GM19025 (cell line): ENCODE results near the gene MYMX.

Experiments used
- ATAC-seq: cut with Tn5 transposase; IDR thresholded peaks from one replicate; pipeline ENCODE4 v1.9.1; 2021; ENCODE audit warnings: mild to moderate bottlenecking, low read depth, moderate library complexity; ENCODE audit not compliant: unreplicated experiment

The MYMX gene

DNA sequence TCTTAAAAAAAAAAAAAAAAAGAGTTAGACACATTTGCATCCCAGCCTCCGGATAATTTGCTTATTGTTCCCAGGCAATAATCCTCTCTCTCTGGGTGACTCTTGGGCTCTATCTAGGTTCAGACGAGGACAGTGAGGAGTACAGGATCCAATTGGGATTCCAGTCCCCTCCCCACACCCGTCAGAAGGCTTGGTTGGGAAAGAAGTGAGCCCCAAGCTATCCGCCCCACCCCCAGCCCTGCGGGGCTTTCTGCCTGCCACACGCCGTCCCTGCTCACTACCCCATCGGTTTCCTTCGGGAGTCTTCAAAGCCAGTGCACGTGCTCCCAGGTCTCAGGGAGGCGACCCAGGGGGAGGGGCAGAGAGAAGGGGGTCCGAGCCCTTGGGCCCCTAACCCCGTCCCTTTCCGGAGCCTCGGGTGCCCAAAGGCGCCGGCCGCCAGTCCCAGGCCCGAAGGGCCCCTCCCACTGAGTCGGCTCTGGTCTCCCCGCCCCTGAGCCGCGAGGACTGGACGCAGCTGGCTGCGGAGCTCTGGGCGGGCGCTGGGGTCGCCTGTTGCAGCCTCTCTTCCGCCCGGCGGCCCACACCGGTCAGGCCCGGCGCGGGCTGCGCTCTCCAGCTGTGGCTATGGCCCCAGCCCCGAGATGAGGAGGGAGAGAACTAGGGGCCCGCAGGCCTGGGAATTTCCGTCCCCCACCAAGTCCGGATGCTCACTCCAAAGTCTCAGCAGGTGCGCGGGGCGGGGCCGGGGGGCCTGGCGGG lies 2.5 kb downstream of the MYMX start:
- peak; percentile 61 for ATAC-seq

DNA sequence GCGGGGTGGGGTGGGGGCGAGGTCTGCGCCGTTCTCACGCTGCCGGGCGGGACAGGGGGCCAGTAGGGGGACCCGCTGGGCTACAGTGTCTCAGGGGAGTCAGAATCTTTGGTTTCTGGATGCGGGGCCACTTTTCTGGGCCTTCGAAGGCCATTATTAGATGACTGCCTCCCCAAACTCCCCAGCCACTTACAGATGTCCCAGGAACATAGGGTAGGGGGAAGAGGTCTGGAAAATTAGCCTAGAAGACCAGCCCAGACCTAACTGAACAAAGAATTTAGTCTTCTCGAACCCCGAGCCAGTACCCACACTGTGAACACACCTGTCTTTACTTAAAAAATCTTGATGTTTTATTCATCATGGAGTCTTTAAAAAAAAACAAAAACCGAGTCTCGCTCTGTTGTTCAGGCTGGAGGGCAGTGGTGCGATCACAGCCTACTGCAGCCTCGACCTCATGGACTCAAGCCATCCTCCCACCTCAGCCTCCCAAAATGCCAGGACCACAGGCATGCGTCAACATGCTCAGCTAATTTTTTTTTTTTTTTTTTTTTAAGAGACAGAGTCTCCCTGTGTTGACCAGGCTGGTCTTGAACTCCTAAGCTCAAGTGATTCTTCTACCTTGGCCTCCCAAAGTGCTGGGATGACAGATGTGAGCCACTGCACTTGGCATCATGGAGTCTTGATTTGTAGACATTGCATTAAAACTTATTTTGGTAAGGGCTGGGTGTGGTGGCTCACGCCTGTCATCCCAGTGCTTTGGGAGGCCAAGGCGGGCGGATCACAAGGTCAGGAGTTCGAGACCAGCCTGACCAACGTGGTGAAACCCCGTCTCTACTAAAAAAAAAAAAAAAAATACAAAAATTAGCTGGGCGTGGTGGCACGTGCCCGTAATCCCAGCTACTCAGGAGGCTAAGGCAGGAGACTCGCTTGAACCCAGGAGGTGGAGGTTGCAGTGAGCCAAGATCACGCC lies 3.4 kb downstream of the MYMX start:
- ATAC-seq, result no peak

DNA sequence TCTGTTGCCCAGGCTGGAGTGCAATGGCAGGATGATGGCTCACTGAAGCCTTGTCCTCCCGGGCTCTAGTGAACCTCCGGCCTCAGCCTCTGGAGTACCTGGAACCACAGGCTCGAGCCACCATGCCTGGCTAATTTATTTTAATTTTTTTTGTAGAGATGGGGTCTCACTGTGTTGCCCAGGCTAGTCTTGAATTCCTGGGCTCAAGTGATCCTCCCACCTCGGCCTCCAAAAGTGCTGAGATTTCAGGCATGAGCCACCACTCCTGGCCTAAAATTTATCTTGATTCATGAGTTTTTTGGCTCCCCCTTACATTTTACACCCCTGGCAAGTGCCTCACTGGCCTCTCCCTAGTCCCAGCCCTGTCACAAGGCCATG lies 4.2 kb downstream of the MYMX start:
- no peak for ATAC-seq

DNA sequence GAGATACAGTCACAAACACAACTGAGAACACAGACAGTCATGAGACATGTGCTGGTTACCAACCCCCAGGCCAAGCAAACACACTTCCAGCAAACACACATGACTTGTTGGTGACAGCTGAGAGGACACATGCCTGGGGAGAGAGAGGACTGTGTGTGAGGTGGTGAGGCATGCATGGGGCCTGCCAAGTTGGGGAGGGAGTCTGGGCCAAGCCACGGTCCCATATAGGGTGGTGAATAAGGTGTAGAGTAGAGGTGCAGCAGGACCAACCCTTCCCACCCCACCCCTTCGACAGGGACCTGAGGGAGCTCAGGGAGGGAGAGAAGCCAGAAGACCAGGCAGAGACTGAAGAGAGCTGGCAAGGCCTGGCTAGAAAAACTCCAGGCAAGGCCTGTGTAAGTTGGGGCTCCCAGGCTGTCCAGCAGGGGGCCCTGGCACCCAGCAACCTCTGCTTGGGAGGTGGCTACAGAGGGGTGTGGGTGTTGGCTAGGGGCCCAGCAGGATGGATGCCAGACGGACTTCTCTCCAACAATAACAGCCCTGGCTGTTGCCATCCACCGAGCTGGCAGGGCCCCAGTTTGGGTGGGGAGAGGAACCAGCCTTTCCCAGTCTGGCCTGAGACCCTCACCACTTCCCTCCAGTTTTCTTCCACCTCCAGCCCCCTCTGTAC lies 4.7 kb downstream of the MYMX start:
- peak; percentile 36 for ATAC-seq

DNA sequence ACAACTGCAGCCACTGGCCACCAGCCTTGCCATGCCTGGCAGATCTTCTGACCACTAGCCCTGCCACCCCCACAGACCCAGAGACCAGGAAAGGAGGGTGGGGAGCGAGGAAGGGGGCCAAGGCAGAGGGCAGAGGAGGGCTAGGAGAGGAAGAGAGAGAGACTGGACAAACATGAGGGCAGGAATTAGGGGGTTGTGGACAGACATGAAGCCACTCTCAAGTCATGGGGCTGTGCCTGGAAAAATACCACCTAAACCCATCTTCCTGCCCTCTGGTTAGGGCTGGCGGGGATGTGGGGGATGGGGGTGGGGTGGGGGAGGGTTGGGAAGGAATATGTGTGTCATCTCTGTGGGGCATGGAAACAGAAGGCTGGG lies 5.2 kb downstream of the MYMX start:
- ATAC-seq, result no peak

DNA sequence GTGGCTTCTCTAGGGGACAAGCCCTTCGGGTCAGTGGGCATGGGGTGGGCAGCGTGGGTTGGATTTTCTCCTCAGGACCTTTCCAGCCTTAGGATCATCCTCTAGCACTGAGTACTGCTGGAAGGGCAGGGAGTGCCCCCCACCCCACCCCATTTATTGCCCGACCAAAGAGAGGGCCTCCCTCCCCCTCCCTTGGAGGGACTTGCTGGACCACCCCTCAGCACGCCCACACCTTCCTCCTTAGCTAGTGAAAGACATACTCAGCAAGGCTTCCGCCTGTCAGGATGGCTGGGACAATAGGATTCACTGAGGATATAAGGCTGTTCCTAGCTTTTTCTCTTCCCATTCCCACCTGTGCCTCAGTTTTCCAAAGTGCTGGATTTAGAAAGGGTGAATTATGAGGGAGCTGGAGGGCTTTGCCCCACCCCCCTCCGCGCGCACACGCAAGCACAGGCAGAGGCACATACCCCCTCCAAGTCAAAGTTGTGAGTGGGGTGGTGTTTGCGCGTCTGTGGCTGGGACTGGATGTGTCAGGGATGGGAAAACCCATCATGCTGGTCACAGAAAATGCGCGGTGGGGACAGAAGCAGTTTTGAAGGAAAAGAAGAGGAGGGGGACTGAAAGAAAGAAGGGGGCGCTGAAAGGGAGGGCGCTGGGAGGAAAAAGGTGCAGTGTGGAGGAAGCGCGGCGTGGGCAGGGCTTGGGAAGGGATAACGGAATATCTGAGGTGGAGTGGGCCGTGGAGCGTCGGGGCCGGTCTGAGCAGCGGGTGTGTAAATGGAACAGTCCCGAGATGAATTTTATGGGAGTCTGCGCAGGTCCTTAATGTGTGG lies 6.0 kb downstream of the MYMX start:
- ATAC-seq, result peak; percentile 1

DNA sequence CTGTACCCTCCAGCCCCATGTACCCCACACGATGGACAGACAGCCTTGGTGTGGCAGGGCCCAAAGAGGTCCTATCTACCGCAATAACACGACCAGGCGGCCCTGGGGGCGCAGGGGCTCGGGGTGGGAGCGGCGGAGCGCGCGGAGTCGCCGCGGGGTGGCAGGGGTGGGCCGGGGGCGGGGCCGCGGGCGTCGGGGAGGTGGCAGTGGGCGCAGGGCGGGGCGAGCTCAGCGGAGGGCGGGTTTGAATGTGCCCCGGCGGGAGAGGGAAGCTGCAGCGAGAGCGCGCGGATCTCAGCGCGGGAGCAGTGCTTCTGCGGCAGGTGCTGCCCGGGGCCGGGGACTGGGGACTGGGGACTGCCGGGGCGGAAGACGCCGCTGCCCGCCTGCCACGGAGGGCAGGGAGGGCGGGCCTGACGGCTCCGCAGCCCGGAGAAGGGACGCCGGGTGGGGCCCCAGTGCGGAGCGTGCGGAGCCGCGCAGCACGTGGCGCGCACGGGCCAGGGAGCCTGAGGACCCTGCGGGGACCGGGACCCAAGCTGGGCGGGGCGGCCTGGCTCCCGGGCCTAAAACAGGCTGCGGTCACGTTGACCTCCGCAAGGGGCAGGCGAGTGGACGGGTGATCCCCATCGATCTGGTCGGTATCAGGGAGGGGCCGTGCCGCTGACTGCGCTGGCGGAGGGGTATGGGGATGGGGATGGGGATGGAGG lies 6.7 kb downstream of the MYMX start, which contains the start of gene SLC29A1:
Gene SLC29A1 (plus strand): TSS at position 277 of the 710 bp plus-strand sequence. CDS start 3,719 bp downstream, outside the sequence.
- ATAC-seq, result peak; percentile 53

DNA sequence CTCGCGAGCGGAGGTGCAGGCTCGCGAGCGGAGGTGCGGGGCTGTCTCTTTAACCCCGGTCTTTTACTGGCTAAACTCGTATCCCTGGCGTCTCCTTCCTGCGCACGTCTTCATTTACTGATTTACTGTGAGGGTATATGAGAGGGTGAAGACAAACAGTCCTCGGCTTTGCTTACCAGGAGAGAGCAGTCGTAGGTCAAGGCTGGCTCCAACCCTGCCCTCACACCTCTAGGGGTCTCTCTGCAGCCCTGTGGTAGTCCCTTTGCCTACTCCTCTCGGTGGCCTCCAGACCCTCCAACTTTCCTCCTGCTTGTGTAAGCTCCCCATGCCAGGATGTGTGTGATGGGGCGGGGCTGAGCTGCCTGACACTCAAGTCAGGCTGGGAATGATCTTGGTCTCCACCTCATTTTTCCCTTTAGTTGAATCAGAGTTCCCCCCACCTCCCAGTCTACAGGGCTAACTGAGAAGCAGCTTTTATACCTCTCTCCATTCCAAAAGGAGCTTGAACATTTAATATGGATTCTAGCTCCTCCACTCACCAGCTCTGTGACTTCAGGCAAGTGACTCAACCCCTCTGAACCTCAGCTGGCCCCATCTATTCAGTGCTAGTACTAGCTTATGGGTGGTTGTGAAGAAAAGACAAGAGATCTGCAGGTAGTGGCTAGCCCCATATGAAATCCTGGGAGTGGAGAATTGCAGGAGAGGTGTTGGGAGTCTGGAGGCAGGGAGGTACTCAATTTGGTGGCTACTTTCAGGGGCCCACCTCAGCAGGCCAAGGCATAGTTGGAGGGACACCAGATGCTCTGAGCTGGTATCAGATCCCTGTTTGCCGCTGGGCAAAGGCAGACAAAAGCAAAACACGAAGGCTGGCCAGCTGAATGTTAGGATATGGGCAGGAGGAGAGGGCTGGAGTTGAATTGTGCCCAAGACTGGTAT lies 7.6 kb downstream of the MYMX start:
- ATAC-seq, result no peak

DNA sequence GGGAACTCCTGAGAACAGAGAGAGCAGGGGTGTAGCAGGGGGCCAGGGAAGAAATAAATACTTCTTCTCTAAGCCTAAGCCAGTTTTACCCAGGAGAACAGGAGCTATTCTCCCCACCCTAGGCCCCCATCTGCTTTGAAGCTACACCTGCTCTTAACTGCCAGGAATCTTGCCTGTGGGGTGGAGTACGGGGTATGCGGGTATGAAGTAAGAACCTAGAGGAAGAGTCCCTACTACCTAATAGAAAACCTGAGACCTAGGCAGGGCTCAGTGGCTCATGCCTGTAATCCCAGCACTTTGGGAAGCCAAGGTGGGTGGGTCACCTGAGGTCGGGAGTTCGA lies 8.2 kb downstream of the MYMX start:
- no peak for ATAC-seq

DNA sequence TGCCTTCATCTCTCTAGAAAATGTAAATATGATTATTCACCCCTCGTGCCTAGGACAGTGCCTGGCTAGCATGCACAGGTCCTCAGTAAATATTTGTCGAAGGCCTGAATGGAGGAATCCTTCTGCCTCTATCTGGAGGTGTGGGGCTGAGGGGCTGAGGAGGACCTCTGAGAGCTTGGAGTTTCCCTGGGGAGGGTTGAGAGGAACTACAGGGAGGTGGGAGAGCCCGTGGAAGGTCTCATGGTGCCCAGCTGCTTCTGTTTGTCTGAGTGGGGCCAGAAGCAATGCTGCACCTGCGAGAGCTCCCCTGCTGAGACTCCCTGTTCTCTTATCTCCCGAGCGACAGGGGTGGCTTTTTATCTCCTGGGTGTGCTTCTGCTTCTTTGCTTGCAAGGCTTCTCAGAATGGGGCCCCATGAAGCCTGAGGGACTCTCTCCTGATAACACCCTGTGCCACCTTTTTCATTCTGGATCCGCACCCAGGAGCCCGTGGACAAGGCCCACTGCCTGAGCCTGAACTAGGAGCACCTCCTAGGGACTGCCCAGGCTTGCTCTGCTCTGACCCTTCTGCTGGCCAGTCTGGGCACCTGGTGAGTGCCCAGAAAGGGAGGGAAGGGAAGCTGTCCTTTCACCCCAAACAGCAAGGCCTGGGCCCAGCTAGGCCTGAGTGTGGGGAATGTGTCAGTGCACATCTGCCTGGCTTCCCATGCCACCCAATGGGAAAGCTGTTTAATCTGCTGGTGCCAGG lies 9.0 kb downstream of the MYMX start:
- no peak for ATAC-seq

DNA sequence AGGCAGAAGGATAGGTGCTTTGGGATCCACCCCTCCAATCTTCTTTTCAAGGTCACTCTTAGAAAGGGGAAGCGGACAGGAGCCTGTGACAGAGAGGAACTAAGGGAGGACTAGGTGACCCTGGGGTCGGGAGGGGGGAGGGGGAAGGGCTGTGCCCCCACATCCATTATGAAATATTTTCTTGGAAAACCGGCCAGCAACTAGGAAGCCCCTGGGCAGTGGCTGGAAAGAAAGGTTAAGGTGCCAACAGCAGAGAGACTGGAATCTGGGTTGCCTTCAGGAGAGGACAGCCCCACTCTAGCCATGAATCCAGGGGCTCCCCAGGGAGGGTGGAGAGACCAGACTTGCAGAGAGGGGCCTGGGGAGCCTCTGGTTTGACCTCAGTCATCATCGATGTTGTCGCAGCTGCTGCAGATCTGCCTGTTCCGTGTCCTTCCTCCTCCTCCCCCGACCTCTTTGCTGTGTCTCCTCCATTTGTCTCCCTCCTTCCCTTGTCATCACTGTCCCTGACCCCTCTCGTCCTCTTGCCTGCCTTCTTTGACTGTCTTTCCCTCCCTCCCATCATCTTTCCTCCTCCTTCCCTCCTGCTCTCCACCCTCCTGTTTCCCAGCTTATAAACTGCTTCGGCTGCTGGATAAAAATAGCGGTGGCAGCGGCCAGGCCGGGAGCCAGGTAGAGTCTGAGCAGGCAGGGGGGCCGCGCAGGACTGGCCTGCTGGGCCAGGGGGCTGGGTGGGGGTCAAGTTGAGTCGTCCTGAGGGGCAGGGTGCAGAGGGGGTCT lies 9.8 kb downstream of the MYMX start:
- ATAC-seq, result no peak

DNA sequence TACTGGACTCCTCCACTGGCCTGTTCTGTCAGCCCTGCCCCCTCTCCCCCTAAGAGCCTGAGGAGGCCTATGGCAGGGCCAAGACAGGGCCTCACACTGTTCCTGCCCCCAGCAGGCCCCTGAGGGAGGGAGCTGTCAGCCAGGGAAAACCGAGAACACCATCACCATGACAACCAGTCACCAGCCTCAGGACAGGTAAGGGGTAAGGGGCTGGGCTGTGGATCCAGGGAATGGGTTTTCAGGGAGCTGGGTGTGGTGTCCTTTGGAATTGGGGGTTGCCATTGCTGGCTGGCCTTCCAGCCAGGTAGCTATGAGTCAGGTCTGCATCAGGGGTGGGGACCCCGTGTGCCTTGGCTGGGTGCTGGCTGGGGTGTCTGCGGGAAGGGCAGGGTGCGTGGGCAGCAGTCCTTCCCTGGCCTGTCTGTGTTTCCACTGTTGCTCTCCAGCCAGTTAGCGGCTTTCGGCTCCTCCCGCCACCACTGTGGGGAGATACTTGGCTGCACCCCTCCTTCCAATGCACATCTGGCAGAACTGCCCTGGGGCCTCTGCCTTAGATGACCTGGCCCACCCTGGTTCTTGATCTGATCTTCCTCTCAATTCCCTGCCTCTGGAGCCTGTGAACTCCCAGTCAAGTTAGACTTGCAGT lies 10.5 kb downstream of the MYMX start:
- no peak for ATAC-seq

DNA sequence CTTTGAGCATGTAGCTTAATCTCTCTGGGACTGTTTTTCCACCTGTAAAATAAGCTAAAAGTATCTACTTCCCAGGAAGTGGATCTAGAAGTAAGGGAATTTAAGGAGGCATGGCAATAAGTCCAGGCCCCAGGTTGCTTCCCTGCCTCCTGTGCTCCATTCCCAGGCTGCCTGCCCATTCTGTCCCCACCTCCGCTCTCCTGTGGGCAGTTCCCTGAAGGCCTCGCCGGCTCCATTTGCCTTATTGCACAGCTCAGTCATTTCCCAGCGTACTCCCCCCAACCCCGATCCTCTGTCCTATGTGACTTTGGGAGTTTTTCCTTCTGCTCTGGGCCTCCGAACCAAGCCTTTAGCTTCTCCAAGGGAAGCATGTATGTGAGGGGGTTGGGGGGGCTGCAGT lies 11.3 kb downstream of the MYMX start:
- ATAC-seq, result no peak

DNA sequence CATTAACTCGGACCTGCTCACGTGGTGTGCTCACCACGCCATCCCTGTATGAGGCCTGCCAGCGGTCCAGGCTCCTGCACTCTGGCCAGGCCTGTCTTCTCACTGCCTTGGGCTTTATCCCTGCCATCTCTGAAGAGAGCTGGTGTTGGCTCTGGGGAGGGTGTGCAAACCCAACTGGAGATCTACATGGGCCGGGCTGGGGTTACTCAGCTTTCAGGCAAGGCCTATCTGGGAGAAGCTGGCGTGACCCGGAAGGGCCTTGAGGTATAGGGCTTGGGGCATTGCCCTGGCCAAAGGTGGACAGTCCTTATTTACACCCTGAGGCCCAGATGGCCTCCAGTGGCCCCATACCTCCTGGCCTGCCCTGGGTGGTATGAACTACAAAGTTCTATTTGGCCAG lies 11.7 kb downstream of the MYMX start:
- no peak for ATAC-seq

DNA sequence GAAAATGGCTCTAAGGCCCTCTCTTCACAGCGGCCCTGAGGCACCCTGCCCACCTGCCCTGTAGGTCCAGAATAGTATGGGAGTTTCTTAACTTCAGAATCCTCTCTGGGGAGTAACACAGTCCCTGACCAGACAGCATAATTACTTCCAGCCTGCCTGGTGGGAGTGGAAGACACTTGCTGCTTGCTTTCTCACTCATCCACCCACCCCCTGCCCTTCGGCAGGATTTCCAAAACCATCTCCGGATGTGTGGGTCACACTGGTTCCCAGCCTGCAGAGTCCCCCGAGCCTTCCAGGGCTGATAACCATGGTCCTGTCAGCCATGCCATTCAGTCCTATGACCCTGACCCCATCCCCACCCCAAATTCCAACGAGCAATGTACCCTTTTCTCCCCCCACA lies 12.1 kb downstream of the MYMX start:
- no peak for ATAC-seq

DNA sequence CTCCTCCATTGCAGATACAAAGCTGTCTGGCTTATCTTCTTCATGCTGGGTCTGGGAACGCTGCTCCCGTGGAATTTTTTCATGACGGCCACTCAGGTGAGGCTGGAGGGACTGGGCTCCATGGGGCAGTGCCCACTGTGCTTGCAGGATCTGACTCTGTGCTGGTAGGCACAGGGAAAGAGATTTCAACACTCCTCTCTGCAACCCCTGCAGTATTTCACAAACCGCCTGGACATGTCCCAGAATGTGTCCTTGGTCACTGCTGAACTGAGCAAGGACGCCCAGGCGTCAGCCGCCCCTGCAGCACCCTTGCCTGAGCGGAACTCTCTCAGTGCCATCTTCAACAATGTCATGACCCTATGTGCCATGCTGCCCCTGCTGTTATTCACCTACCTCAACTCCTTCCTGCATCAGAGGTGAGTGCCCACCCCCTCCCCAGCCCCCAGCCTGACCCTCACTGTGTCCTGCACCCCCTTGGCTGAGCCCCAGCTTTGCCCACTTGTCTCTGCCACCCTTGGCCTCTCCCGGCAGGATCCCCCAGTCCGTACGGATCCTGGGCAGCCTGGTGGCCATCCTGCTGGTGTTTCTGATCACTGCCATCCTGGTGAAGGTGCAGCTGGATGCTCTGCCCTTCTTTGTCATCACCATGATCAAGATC lies 12.8 kb downstream of the MYMX start:
- no peak for ATAC-seq
